Frontal cortex (tissue), 4 donors: ENCODE measurements around the gene SLC9A9. TPM values are rescaled to one million over a fixed set of nuclear protein-coding genes. Genes with fewer than 3 reads are reported as not detected.
A peak's percentile ranks its signal among the peaks of the same experiment; 100 is the strongest.

Experiments
- DNase-seq, 2 donors: peaks; one replicate each; pipeline ENCODE4 v3.0.0; 2012; ENCODE audit warnings: low spot score in 2 of 2
- FAIRE-seq: peaks from 2 replicates; lab custom pipeline; 2012; peaks lifted over from hg19 to GRCh38; lab: Jason Lieb, UNC
- total RNA-seq: library from RNA; depleted of rRNA; stranded (reverse); fragments of >200 nt; gene quantifications from one replicate; pipeline ENCODE4 v1.2.3, GENCODE V29; 2014
- donor health status: control.
- donor health status: control.
- donor health status: control.

The SLC9A9 gene
- total RNA-seq, 1 donor from 2014 or later: 4.9 TPM

GRCh38 chr3:143849854-143850549 lies 1.7 kb upstream of the SLC9A9 start:
- FAIRE-seq: no peak
- DNase-seq: no peak

- FAIRE-seq: no peak
These were observed 436 bp upstream of the SLC9A9 start for GRCh38 chr3:143848704-143849103.

GRCh38 chr3:143843587-143843986 lies 4.7 kb downstream of the SLC9A9 start:
- DNase-seq (no peak), FAIRE-seq (no peak)

More at GRCh38 chr3:143848704-143849103, 436 bp upstream of the SLC9A9 start:
- no peak for DNase-seq

GRCh38 chr3:143840636-143841035 lies 7.6 kb downstream of the SLC9A9 start:
- DNase-seq (no peak), FAIRE-seq (no peak)

DNA sequence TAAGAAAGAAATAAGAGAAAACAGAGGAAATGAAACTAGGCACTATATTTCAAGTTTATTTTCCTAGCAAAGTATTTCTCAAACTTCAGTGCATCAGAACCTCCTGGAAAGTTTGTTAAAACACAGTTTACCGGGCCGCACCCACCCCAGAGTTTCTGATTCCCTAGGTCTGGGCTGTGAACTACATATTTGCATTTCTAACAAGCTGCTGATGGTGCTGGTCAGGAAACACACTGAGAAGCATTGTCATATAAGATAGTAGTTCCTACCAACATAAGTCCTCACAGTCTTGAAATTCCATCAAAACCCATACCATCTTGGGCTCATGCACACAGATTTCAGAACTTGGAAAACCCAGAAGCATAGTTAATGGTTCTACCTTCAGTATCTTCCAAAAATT lies 8.3 kb downstream of the SLC9A9 start:
- DNase-seq (no peak), FAIRE-seq (no peak)

DNA sequence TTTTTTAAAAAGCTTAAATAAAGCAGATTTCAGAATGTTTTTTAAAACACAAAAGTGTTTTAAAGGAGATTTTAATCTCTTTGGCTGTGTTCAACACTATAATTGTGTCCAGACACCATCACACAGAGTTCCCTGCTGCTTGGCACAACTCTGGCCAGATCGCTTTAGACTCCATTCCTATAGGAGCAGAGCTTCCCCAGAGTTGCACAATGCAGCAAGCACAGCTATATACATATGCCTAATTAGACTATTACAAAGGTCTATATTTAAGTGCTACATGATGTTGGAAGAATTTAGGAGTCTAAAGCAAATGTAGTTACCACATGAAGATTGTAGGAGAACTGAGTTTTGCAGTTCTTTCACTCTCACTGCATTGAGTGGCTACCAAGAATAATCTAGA lies 11.2 kb downstream of the SLC9A9 start:
- DNase-seq: no peak
- no peak for FAIRE-seq

DNA sequence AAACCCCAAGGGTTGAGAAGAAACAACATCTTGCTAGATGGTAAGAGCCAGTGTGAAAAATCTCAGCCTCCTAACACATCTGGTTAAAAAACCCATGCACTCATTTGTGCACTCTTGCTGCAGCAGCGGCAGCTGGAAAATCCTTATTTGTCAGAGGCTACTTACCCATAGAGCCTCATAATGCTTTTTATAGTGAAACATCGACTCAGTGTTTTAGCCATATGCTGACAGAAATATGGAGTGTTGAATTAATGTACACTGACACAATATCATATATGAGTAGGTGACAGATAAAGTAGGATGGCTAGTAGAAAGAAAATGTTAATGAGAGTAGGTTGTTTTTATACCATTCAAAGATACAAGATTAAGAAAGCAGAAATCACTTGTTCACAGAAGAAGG lies 13.0 kb downstream of the SLC9A9 start:
- FAIRE-seq: no peak
- DNase-seq: no peak

- DNase-seq (no peak), FAIRE-seq (no peak)
These were observed 15.8 kb downstream of the SLC9A9 start for GRCh38 chr3:143832433-143832832.

- FAIRE-seq (no peak), DNase-seq (no peak)
These were observed 16.3 kb downstream of the SLC9A9 start for GRCh38 chr3:143831994-143832393.

DNA sequence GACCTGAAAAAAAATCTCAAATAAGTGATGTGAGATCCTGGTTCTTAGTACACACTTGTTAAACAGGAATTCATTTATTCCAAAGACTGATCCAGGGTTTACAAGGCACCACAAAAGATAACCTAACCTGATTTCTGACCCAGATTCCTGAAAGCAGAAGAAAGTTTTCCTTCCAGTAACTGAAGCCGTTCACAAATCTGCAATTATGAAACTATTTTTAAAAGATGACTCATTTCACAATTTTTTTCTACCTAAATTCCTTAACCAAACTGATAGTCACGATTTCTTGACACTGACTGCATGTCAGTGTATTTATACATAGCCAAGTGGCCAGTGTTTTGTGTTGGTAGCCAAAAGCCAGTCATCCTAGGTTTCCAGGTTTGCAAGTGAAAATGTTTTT lies 17.1 kb downstream of the SLC9A9 start:
- DNase-seq: no peak
- FAIRE-seq: no peak

DNA sequence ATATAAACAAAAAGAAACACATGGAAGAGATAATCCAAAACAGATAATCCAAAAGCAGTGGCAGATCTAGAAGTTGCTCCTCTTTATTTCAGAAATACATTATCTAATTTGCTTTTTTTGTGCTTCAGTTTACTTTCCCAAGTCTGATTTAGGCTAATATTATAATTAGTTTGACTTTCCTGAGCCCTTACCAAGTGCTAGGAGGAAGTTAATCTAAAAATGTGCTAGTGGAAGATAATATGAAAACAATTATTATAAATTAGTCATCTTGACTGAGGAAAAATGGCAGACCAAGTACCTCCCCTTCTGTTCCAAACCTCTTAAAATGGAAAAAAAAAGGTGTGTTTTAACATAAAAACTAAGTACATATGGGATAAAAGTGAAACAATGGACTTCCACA lies 17.5 kb downstream of the SLC9A9 start:
- DNase-seq (no peak), FAIRE-seq (no peak)

DNA sequence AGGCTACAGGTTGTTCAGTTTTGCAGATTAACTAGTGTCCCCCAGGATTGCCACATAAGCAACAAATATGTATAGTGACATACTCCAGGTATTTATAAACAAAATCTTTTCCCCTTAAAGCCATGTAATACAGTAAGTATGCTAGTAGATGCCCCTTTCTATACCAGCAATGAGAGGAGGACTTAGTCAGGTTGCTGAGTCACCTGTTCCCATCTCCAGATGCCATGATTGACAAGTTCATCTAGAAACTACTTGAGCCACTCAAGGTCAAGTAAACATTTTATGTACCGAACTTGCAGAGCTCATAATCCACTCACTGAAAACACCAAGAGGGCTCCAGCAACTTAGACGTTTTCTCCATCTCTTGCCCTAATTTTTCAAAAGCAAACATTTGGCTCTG lies 18.2 kb downstream of the SLC9A9 start:
- DNase-seq (no peak), FAIRE-seq (no peak)

- DNase-seq: no peak
- no peak for FAIRE-seq
These were observed 20.8 kb downstream of the SLC9A9 start for GRCh38 chr3:143827425-143827824.

DNA sequence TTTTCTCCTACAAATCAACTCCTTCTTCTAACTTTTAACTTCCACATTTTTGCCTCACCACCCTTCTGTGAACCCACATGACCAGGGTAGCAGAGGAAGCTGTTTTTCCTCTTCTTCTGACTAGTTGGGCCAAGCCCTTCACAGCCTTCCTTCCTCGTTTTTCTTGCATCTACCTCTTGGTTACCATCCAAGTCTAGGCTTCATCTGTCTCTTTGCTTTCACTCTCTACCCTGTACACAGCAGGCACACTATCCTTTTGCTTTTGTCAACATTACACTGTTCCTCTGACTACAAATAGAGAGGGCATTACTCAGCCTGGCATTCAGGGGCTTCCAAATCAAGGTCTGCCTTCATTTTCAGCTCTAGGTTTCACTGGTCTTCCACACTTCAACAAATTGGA lies 22.0 kb downstream of the SLC9A9 start:
- no peak for FAIRE-seq
- no peak for DNase-seq

- FAIRE-seq: no peak
- DNase-seq: no peak
These were observed 22.8 kb downstream of the SLC9A9 start for GRCh38 chr3:143825513-143825912.

GRCh38 chr3:143824735-143825385 lies 23.4 kb downstream of the SLC9A9 start:
- FAIRE-seq: peak; percentile 70
- no peak for DNase-seq

GRCh38 chr3:143822798-143823197 lies 25.5 kb downstream of the SLC9A9 start:
- DNase-seq (no peak), FAIRE-seq (no peak)

- no peak for FAIRE-seq
- no peak for DNase-seq
These were observed 25.9 kb downstream of the SLC9A9 start for GRCh38 chr3:143822374-143822773.

GRCh38 chr3:143821862-143822261 lies 26.4 kb downstream of the SLC9A9 start:
- FAIRE-seq (no peak), DNase-seq (no peak)

- FAIRE-seq: no peak
- DNase-seq: no peak
These were observed 27.6 kb downstream of the SLC9A9 start for GRCh38 chr3:143820466-143821221.

GRCh38 chr3:143819890-143820289 lies 28.4 kb downstream of the SLC9A9 start:
- FAIRE-seq: no peak
- DNase-seq: no peak
